NCI-H1105 (cell line): ENCODE results near the gene RABGAP1.
"Not testable (repeated sequence)": the region's sequence is repeated elsewhere in the genome, so short reads cannot be mapped to it uniquely, and the experiment has no call there.

ENCODE experiments used
- DNase-seq: peaks from one replicate; lab custom pipeline; 2025; lab: John Stamatoyannopoulos, UW

RABGAP1 gene

DNA sequence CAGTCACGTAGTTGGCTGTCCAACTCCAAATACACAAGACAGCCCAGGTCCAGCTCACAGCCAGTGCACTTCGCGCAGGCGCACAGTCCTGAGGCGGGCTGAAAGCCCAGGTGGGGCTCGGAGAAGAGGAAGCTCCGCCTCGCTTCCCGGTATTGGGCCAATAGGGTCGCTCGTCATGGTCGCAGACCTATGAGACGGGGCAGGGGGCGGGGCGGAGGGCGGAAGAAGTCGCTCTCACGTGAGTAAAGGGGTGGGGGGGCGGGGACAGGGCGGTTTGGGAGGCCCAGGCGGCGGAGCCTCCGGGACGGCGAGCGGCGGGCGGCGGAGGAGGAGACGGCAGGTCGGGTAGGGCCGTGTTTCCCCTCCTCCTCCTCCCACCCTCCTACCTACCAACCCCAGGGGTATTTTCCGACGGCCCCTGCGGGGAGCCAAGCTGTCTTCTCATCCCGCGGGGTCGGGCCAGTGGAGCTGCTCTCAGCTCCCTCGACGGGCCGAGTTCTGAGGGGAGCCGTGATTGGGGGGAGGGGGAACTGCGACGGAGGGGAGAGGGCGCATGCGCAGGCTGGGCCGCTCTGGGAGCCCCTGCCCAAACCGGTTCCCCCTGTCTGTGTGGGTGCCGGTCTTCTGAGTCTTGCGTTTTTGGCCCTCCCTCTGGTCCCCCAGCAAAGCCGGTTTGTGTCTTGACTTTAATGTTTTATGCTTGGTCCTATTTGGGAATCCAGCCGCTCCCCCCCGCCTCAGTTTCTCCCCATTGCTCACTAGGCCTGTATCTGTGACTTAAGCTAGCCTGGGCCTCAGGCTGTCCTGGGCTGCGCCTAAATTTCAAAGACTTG is at the start of gene RABGAP1:
TSS of gene RABGAP1 (plus strand) at position 272 of the 833 bp plus-strand sequence. CDS start 16,040 bp downstream, outside the sequence.
- DNase-seq = peak; percentile 98

DNA sequence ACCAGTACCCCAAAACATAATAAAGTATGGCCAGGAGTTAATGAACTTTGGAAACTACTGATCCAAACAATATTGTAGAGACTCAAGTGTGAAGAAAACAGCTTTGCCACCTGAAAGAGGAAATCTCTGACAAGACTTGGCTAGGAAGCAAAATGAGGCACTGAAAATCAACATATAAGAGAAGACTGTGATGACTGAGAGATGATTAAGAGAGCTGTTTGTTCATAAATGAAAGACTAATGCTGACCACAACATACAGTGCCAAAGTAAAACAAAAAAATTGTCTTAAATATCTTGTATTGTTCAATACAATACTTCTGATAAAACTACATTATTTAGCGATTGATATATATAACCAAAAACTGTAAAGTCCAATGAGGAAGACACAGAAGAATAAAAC is 42.9 kb upstream of the RABGAP1 start:
- DNase-seq = no peak

DNA sequence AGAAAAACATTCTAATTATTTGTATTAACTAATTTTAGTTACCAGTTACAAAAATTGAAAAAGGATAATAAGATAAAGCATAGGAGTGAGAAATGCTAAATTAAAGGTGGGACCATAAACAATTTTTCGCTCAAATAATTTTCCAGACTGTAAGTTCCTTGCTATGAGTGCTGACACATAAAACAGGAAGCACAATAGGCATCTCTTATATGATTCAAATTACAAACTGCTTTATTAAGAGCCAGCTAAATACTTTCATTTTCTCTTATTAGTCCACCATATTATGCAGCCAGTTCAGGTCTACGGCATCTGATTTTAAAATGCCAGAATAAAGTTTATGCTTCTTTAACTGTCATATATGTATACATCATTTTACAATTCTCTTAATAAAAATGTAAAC is 40.0 kb upstream of the RABGAP1 start:
- no peak for DNase-seq

DNA sequence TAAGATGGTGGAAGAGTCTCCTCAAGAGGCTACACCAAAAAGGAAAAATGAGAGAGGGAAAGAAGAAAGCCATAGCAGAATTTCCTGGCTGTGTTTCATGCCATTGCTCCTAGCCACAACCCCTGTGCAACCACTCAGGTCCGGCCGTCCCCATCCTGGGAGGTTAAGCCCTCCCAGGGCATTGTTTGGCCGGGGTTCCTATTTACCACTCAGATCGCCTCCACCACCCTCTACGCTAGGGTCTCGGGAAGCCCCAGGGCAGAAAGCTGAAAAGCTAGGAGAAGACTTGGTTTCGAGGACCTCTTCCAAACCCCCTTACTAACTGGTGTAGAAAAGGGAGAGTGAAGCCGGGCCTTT is 36.4 kb upstream of the RABGAP1 start:
- DNase-seq = peak; percentile 18

DNA sequence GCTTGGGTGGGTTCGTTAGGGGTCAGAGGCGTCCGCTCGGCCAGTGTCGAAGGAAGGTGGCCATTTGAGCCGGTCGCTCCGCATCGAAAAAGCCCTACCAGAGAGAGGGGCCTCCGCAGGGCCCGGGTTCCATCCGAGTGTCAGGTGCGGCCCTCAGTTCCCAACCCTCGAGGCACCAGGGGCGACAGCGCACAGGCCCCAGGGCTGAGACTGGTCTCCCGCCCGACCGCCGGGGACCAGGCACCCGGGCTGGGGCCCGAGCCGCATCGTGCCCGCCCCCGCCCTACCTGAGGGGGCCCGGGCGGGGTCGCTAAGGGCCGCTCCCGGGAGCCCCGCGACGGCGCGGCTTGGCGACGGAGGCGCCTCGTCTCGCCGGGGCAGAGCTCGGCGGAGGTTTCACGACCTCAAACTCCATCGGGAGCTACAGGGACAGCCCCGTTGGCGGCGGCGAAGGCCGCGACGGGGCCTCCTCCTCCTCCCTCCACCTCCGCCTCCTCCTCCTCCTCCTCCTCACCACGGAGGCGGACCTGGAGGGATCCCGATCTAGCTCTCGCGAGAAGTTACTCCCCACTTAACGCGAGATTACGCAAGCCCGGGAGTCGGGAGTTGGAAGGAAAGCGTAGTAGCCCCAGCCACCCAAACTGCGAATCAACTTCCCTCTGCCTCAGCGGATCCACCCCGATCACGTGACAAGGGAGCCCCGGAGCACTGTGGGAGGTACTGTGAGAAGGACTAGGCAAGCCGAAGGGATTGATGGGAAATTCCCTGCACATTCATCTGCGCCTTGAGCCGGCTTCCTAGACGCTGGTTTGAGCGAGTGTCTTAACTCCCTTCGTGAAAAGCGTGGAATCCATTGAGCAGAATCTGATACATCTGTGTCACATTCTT is 35.8 kb upstream of the RABGAP1 start, which contains the start of gene RC3H2:
TSS of gene RC3H2 (minus strand) at position 537 of the 888 bp plus-strand sequence. CDS start 7,850 bp downstream, outside the sequence.
- peak; percentile 98 for DNase-seq

DNA sequence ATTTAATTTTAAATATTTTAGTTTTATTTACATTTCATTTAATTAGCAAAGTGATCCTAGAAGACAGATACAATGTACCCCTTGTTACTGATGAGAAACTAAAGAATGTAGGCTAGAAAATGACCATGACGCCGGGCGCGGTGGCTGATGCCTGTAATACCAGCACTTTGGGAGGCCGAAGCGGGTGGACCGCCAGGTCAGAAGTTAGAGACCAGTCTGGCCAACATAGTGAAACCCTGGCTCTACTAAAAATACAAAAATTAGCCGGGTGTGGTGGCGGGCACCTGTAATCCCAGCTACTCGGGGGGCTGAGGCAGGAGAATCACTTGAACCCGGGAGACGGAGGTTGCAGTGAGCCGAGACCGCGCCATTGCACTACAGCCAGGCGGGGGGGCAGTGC is 34.7 kb upstream of the RABGAP1 start:
- not testable (repeated sequence) for DNase-seq

DNA sequence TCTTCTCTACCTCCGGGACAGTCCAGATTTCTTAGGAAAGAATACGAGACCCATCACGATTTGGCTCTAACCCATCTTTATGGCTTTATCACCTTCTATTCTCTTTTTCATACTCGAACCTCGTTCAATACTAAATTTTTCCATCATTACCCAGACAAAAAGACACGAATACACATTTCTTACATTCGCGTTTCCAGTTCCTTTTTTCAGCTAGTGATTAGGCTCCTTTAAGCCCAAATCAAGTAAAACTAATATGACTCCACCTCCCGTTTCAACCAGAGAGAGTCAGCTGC is 28.2 kb upstream of the RABGAP1 start:
- DNase-seq = no peak

DNA sequence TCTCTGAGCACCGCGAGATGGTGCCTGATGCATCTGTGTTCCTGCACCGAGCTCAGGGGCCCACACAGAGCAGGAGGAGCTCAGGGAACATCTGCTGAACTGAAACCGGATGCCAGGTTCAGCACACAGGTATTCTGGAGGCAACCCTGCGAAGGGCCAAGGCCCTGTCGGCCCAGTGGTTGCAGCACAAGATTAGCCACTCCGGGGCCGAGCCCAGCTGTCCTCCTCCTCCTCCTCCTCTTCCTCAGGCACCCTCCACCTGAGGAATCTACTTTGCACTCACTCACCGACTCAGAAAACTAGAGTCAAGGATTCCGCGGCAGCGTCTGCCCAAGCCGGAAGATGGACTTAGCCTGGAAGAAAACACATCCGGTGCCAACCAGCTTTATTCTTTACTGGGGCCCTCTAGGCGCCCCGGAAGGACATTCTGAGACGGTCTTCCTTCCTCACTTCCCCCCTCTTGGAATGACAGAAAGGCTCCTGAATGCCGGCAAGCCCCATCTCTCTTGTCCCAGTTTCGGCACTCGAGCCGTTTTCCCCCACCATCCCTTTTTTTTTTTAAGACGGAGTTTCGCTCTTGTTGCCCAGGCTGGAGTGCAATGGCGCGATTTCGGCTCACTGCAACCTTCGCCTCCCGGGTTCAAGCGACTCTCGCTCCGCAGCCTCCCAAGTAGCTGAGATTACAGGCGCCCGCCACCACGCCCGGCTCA is 27.7 kb upstream of the RABGAP1 start, which contains the start of gene ZBTB6:
TSS of gene ZBTB6 (minus strand) at position 360 of the 710 bp plus-strand sequence. CDS start 1,251 bp downstream, outside the sequence.
- peak; percentile 71 for DNase-seq

DNA sequence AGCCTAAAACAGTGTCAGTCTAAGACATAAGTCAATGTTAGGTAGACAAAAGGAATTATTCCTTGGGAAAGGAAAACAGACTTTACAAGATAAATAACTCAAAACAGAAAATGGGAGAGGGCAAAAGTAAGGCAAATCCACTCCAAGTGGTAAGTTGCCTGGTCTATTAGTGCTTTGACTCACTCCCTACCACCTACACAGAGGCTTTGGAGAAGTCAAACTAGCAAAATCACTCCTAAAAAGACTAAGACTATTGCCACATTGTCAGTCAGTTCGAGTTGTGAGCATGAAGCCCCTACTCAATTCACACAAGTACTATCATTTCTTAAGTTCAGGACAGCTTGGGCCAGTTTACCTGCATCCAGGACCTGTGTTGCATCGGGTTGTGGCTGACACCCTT is 22.5 kb upstream of the RABGAP1 start:
- DNase-seq = no peak

DNA sequence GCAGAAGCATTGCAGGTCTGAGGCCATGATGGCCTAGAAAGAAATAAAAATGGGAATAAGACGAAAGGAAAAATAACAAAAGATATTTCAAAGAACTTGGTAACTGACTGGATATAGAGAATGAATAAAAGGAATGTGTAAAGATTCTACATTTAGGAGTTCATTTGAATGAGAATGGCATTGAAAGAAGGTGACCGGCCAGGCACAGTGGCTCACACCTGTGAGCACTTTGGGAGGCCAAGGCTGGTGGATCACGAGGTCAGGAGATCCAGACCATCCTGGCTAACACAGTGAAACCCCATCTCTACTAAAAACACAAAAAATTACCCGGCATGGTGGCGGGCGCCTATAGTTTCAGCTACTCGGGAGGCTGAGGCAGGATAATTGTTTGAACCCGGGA is 18.1 kb upstream of the RABGAP1 start:
- DNase-seq = no peak

DNA sequence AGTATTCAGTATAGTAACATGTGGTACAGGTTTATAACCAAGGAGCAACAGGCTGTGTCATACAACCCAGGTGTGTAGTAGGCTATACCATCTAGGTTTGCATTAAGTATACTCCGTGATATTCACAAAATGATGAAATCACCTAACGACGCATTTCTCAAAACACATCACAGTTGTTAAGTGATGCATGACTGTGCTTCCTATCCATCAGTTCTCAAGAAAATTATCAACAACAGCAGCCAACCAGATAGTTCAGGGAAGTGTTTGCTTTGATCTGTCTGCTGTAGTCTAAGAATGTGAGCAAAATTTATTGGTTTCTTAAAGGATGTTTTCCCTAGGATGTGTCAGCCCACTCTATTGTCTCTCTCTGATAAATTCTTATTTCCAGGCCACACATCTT is 16.9 kb upstream of the RABGAP1 start:
- DNase-seq = no peak

DNA sequence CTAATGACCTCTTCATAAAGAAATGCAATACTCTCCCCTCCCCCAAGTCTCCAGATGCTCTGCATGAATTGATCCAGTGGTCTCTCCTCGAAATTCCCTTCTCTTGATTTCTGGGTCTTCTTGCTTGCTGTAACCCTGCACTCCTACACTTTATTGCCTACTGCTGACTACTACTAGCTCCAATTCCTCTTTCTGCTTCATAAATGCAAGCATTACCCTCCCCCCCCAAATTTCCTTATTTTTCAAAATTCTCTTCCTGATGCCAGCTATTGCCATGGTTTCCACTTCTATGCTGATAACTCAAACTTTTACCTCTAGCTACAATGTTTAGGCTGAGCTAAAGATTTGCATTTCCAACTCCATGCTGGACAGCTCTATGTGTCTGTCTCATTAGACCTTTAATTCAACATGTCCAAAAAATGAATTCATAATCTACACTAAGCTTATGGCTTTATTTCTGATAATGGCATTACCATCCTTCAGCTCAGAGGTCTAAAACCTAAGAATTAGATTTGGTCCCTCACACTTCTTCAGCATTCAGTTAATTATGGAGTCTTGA is 10.9 kb upstream of the RABGAP1 start:
- no peak for DNase-seq

DNA sequence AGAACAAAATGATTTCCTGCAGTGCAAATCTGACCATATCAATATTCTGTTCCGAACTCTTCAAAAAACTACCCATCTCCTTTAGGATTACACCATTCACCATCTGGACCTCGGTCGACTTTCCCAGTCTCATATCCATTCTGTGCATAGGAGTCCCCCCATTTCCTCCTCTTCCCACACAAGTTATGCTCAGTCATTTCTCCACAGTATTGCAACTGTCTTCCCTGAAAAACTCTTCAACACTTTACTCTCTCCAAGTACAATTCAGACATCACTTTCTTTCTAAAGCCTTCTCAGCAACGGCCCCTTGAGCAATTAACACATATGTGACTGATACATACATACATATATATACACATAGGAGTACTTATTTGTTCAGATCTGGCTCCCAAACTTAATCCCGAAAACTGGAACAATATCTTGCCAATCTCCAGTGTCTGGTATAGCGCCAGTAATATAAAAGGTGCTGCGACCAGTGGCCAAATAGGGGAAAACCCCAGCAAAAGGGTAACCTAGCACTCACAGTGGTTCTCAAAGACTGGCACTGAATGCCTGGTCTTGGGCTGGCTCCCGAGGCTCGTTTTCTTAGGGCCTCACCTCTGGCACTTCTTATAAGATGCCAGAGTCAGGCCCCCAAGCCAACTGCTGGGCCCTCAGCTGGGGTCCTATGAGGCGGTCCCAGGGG is 10.1 kb upstream of the RABGAP1 start:
- no peak for DNase-seq

DNA sequence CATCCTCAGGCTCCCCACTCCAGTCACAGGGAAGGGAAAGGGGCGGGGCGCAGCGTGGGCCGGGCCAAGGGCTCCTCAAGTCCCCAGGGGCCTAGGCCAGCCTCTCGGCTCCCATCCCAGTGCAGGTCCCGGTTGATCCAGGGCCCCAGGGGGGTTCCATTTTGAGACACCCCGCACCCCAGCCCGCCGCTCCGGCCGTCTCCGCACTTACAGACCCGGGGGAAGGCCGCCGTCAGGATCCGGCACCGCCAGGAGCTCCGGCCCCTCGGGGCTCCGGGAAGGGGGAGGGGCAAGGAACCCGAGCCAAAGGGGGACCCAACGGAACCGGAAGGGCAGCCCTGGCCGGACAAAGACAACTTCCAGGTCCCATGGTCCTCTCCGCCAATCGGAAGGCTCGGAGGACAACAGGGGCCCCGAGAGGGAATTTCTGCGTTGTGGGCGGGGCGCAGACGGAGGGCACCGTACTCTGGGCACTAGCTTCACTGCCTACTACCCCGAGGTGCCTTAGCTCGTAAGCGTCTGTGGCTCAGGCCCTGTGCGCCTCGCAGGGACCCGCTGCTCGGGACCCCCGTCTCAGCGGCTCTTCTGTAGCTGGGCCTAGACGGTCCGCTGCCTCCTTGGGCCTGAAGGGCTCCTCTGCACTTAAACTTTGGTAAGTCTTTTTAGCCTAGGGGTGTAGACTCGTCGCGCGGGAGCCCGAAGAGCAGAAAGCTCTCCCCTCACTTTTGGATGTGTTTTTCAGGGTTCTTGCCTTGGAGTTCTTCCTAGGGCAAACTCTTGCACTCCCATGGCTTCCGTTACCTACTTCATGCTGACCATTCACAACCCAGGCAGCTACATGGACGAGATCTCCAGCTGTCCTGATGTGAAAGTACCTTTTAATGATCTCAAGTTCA is 9.3 kb upstream of the RABGAP1 start, which contains the start of gene ZBTB26:
TSS of gene ZBTB26 (minus strand) at position 287 of the 896 bp plus-strand sequence. CDS start 11,578 bp downstream, outside the sequence.
- DNase-seq = peak; percentile 93

DNA sequence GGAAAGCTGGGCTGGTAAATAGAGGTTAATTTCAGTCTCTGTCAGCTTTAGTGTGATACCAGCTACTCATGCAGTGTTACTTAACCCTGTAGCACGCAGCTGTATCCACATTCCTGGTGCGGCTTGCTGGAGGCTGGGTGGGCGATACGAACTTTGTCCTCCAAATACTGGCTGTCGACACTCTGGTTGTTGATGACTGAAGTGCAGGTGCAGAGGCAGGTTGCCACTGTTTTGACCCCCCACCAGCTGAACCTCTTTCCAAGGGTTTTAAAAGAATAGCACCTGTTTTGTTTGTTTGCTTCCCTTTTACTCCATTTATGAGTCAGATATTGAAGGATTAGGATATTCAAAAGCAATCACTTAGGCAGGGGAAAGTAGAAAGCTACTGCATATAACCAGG is 4.4 kb upstream of the RABGAP1 start:
- DNase-seq = no peak

DNA sequence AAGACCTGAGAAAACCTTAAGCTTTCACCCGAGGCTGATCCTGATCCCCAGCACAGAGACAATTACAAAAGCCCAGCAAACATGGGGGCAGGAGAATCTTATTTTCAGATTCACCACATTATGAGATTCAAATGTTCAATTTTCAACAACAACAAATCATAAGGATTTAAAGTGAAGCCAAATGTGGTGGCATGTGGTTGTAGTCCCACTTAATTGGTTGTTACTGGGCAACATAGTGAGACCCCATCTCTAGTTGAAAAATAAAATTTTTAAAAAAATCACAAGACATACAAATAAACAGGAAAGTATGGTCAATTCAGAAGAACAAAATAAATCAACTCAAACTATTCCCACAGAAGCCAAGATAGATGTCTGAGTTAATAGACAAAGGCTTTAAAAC is 3.9 kb upstream of the RABGAP1 start:
- no peak for DNase-seq

DNA sequence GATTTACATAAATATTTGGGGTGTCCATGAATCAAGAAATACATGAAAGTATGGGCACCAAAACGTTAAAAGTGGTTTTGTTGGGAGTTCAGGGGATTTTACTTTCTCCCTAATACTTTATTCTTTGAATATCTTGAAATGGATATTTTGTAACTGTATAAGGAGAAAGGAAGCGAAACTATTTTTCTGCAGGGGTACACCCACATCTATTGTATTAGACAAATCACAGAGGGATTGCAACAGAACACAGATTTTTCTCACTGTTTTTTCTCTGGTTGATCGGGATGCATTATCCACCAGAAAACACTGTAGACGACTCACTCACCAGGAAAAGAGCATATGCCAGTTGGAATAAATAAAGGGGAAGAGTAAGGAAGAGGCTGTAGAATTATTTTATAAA is 1.2 kb upstream of the RABGAP1 start:
- DNase-seq = no peak

DNA sequence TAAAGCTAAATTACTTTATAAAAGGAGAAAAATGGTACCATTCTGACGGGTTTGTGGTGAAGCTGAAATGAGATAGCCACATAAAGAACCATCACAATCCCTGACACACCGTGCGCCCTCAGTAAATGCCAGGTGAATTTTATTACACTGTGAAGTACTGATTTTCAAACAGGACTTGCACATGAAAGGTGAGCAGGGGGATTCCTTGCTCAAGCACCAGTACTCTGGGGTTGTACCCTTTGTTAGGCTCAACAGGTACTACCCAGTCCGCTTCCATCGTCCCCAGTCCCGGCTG is 419 bp upstream of the RABGAP1 start:
- no peak for DNase-seq

DNA sequence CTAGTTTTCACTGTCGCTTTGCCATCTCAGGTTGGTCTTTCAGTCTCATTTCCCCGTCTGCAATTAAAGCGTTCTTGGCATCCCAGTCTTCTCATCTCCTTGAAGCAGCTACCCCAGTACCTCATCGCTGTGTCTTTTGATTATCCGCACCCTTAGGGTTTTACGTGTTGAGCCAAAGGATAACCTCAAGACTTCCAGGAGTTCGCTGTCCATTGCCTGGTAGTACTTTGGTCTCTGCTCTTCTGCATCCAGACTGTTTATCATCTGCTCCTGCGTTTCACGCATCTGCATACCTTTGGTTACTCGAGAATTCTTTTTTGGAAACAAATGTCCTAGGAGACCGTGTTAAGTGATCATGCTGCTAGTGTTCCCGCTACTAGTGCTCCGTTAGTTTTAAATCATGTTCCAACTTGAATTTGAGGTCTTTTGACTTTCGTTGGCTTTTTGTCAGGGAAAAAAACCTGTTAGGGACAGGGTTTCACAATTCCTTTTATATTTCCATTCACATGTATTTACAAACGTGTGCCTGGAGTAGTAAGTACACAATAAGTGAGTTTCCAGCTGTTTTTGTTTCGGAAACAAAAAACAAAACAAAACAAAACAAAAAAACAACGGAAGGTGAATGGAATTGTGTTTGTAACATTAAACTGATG is 888 bp downstream of the RABGAP1 start:
- no peak for DNase-seq
